NAMALWA (cell line): Measurements from ENCODE around the gene ZNF532.
"Not testable (repeated sequence)": the region's sequence is repeated elsewhere in the genome, so short reads cannot be mapped to it uniquely, and the experiment has no call there.

Source experiments
- DNase-seq: peaks from one replicate; pipeline ENCODE4 v3.0.0-alpha.2; 2015; ENCODE audit warnings: low spot score

The ZNF532 gene

GRCh38 chr18:58902961-58903360 lies 38.3 kb downstream of the ZNF532 start:
- no peak for DNase-seq

GRCh38 chr18:58903533-58903932 lies 38.9 kb downstream of the ZNF532 start:
- DNase-seq: no peak

- no peak for DNase-seq
Observed at GRCh38 chr18:58905777-58906428, 41.2 kb downstream of the ZNF532 start.

- no peak for DNase-seq
Observed at GRCh38 chr18:58908006-58908405, 43.3 kb downstream of the ZNF532 start.

DNA sequence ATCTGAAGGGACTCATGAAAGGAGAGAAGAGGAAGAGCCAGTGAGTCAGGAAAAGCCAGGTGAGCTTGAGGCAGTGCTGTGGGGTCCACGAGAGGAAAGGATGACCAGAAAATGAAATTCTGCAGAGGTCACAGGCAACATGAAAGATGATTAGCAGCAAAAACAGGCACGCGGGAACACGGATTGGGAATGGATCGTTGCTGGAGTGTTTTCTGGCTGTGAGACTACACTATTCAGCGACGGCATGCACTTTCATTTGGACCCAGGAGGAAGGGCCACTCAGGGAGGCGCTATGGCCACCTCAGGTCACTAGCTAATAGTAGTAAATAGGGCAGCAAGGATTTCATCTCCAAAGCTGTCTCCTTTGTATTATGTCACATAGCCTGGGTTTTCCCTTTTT lies 44.8 kb downstream of the ZNF532 start:
- DNase-seq: no peak

GRCh38 chr18:58911241-58911640 lies 46.6 kb downstream of the ZNF532 start:
- DNase-seq: no peak

GRCh38 chr18:58911766-58912165 lies 47.1 kb downstream of the ZNF532 start:
- DNase-seq: no peak

DNA sequence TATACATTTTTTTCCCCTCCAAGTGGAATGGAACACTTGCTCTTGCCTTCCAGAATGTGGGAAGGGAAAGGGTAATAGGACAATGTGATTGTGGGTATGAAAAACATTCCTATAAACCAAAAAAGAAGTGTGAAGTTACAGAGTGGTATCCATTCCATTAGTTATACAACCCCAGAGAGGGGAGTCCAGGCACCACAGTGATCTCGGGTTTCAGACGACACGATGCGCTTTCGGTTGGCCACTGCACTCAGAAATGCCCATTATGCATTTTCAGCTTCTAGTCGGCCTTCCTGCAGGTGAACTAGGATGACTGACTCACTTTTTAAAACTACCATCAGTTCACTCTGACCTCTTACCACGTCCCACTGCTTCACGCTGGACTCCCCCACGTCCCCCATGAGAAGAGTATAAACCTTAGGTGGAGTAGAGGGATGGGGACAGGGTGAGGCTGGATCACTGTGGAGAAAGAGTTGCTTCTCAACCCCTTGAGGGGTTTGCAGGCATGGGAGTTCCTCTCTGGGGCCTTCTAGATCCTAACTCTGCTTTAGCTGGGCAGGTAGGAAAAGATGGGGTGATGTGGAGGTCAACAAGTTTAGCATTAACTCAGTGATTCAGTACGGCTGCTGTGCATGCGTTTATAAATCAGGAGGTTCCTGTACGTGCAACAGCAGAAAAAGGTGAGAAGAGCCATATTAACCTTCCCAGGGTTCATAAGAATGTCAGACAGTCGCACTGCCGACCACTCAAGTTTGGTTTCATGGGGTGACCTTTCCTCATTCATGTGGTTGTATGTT lies 50.5 kb downstream of the ZNF532 start:
- DNase-seq: no peak

DNA sequence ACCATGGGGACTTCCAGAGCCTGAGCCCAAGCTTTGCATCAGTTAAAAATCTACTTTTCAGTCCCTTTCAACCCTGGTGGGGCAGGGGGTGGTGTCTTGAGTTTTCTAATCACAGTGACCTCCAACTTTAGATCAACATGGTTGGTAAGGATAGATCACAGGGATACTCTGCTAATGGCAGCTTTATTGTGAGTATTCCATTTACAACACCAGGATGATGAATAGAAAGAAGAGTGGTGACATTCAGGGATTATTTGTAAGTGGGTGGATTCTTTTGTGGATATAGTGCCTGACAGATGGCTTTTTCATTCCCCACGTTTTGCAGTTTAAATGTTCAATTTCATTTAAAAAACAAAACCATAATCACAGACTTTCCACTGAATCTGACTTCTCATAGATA lies 51.3 kb downstream of the ZNF532 start:
- DNase-seq: no peak

GRCh38 chr18:58919934-58920333 lies 55.3 kb downstream of the ZNF532 start:
- not testable (repeated sequence) for DNase-seq

DNA sequence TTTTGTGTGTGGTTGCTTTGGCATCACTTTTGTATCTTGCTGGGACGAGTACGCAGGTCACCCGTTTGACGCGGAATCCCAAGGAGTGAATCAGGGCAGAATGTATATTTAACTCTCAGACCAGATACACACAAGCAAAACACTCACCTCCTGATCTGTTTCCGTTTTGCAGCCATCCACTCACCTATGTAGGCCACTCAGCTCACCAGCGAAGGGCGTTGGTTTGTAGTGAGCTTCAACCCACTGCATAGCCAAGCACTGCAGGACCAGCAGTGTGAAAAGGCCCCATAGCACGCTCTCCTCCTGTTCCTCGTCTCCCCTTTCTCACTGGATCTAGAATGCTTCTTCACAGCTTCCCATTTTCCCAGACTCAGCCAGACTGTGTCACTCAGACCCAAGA lies 58.3 kb downstream of the ZNF532 start:
- no peak for DNase-seq

DNA sequence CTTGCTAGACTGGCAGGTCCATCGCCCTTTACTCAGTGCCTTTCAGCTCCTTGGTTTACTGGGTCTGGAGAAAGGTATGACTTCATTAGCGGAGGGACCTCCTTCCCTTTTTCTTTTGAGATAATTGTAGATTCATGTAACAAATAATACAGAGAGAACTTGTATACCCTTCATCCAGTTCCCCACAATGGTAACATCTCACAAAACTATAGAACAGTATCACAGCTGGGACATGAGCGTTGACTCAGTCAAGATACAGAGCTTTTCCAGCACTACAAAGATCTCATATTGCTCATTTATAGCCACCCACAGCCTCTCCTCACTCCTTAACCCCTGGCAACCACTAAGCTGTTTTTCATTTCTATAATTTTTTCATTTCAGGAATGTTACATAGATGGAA lies 59.8 kb downstream of the ZNF532 start:
- no peak for DNase-seq

DNA sequence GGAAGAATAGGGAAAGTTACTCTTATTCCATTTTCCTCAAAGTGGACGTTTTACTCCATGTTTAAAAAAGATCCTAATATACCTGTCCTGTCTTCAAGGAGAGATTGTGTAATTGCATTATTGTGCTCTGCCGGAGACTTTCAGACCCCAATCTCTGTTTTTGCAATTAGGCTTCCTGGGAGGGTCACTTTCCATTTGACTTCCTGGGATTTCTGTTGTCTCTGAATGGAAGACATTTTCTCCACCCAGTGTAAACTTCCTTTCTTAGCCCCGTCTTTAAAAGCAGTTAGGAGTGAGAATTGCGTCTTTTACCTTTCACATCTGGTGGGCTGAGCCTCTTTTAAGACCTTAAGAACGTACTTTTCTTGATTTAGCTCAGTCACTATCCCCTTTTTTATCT lies 63.0 kb downstream of the ZNF532 start:
- no peak for DNase-seq

DNA sequence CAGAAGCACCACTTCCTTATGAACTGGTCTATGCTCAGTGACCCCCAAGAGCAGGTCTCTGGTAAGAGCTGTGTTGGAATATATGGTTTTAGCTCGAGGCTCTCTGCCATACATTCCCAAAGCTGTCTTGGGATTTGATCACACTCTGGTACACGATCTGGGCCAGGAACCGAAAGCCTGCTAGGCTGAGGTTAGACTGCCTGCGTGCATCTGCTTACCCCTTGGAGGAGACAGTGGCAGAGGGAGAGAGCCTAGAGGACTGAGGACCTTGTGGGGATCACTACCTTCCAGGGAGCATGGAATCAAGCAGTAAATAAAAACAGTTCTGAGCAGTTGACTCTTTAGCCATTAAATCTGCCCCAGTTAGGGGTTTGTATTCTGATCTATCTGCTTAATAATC lies 63.7 kb downstream of the ZNF532 start:
- no peak for DNase-seq

GRCh38 chr18:58929206-58929605 lies 64.5 kb downstream of the ZNF532 start:
- no peak for DNase-seq

DNA sequence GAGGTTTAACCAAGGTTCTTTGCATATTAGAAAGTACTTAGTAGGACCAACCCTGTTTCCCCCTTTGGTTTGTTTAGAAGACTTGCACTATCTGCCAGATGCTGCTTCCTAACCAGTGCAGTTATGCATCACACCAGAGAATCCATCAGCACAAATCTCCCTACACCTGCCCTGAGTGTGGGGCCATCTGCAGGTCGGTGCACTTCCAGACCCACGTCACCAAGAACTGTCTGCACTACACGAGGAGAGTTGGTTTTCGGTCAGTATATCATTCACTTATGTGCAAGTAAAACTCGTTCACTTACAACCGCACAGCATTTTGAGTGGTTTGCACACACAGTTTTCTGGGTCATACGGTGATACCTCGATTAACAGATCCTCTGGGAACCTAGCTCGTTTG lies 69.7 kb downstream of the ZNF532 start:
- no peak for DNase-seq

GRCh38 chr18:58934933-58935577 lies 70.4 kb downstream of the ZNF532 start:
- no peak for DNase-seq

GRCh38 chr18:58937071-58937886 lies 72.6 kb downstream of the ZNF532 start:
- no peak for DNase-seq

DNA sequence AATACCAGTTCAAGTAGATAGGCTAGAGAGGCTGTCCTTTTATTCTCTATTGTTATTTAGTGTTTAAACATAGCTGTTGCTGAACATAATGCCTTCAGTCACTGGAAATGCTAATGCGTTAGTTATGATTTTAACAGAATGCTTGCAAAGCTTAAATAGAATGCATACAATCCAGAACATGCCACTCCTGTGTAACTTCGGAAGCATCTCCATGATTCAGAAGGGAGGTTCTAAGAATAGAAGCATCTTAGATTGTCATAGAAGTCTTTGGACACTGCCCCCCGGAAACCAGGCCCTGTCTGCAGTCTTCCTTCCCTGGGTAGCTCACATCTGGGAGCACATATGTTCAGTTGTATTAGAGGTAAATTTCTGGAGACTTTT lies 73.2 kb downstream of the ZNF532 start:
- DNase-seq: no peak

GRCh38 chr18:58941426-58942099 lies 76.9 kb downstream of the ZNF532 start:
- DNase-seq: no peak

DNA sequence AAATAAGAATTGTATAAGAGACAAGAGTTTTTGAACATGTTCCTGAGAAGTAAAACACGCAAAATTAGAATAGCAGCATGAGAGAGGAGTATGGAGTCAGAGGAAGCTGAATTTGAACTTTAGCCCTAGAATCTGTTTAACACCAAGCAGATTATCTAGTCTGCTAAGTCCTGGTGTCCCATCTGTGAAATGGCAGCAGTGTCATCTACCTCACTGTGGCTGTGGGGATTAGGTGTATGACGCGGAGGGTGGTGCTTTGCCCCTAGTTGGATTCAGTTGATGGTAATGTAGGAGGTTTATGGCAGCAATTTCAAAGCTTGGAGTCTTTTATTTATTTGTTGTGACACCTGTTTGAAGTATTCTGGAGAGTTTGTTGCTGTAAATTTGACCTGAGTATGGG lies 79.2 kb downstream of the ZNF532 start:
- peak; percentile 42 for DNase-seq
